ENCODE results near the gene TAAR6. TPM values are rescaled to one million over a fixed set of nuclear protein-coding genes. Genes with fewer than 3 reads are reported as not detected.
"Not testable (repeated sequence)": the region's sequence is repeated elsewhere in the genome, so short reads cannot be mapped to it uniquely, and the experiment has no call there.

TAAR6 gene
- total and polyA plus RNA-seq, 8 donors = not detected

DNA sequence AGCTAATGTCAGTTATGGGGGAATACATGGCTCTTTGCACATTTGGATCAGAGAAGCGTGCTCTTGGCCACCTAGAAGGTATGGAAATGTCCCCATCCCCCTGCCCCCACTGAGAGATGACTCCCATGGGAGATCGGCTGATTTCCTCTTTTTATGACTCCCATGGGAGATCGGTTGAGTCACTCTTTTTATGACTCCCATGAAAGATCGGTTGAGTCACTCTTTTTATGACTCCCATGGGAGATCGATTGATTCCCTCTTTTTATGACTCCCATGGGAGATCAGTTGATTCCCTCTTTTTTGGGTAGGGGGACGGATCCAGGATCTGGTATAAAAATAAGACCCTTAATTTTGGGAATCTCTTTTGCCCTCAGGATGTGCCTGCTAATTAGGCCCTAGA is 42.3 kb upstream of the TAAR6 start:
- WGBS, 2 donors = 73 to 76% methylated on average over 6 of the region's 6 CpGs
- DNase-seq (no peak), FAIRE-seq (no peak), ATAC-seq (no peak)
- Histone ChIP-seq H3K4me1 (no peaks in the 10 kb centered on the region), H3K27ac (no peak overlapping the region), H3K9me3 (no peaks in the 10 kb centered on the region), H3K27me3 (peaks cover 0 to 7% (median 0%) of the 10 kb centered on the region in 4 donors), H3K36me3 (no peaks in the 10 kb centered on the region), H3K4me3 (no peak overlapping the region)
- no peak for TF ChIP-seq CTCF (IDR thresholded peaks at IDR 0.05)
- intact Hi-C loops (cut with DNase I) = no loop called here

DNA sequence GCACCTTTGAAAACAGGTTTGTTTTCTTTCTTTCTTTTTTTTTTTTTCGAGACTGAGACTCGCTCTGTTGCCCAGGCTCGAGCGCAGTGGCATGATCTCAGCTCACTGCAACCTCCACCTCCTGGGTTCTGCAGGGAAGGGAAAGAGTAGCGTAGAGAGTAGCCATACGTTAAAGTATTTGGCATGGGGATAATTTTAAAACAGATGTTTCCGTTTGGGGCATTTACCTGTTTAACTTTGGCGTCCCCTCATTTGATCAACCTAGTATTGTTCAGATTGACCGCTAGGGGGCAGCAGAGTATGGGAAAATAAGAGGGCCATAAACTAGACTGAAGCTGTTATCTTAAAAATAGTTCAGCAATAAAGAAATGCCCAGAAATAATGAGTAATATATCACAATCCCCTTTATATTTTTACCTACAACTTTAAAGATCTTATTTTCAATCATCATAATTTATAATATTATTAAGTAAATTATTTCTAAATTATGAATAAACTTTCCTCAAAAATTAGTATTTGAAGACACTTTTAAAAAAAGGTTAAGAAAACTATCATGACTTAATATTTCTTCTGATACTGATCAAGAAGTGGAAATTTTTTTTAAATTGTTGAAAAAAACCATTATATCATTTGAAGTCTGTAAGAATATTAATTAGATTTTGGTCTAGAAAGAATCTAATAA is 39.7 kb upstream of the TAAR6 start:
- 3 to 4% methylated on average over 9 of the region's 9 CpGs for WGBS, 2 donors
- Histone ChIP-seq H3K36me3 (no peaks in the 10 kb centered on the region), H3K4me1 (no peaks in the 10 kb centered on the region), H3K9me3 (no peaks in the 10 kb centered on the region), H3K4me3 (peak overlapping the region in 1 of 4 donors; percentile 24), H3K27ac (no peak overlapping the region), H3K27me3 (peaks cover 0 to 7% (median 0%) of the 10 kb centered on the region in 4 donors)
- ATAC-seq (peak; percentile 85 to 94 (median 92)), DNase-seq (peak in 4 of 6 donors; percentile 45 to 68 (median 56)), FAIRE-seq (peak; percentile 92)
- intact Hi-C loops (cut with DNase I) = loop anchor here in 1 of 3 donors (10.0 kb wide), 1 partner anchor 244 kb away; no protein-coding TSS in a partner anchor
- TF ChIP-seq CTCF (IDR thresholded peaks at IDR 0.05) = peak; percentile 80 to 89 (median 84)

GRCh38 chr6:132534546-132534945 is 35.6 kb upstream of the TAAR6 start:
- WGBS, 2 donors = 77 to 81% methylated on average over 2 of the region's 2 CpGs
- intact Hi-C loops (cut with DNase I) = loop anchor here in 1 of 3 donors (10.0 kb wide), 1 partner anchor 240 kb away; no protein-coding TSS in a partner anchor
- H3K36me3 ChIP-seq, ATAC-seq, H3K27me3 ChIP-seq, H3K4me1 ChIP-seq, H3K4me3 ChIP-seq, DNase-seq, FAIRE-seq, H3K27ac ChIP-seq, H3K9me3 ChIP-seq: not testable (repeated sequence)

- TF ChIP-seq CTCF (IDR thresholded peaks at IDR 0.05) = no peak
- DNase-seq (no peak), FAIRE-seq (no peak), ATAC-seq (no peak)
- no peaks in the 10 kb centered on the region for H3K9me3 ChIP-seq
- no peaks in the 10 kb centered on the region for H3K4me1 ChIP-seq
- no peak overlapping the region for H3K27ac ChIP-seq
- H3K4me3 ChIP-seq = no peak overlapping the region
- H3K27me3 ChIP-seq = peaks cover 0 to 3% (median 0%) of the 10 kb centered on the region in 4 donors
- H3K36me3 ChIP-seq = no peaks in the 10 kb centered on the region
- intact Hi-C loops (cut with DNase I) = loop anchor here in 1 of 3 donors (10.0 kb wide), 1 partner anchor 238 kb away; no protein-coding TSS in a partner anchor
- WGBS, 2 donors = 66 to 78% methylated on average over 3 of the region's 3 CpGs
These were observed 33.0 kb upstream of the TAAR6 start for GRCh38 chr6:132537145-132537544.

GRCh38 chr6:132537977-132538376 is 32.1 kb upstream of the TAAR6 start, which contains the start of gene TAAR9:
Gene TAAR9 (plus strand): TSS chr6:132538277. CDS start chr6:132538290, 13 bp downstream.
- intact Hi-C loops (cut with DNase I) = loop anchor here in 1 of 3 donors (10.0 kb wide), 1 partner anchor 237 kb away; no protein-coding TSS in a partner anchor
- no peak within 1 kb of the TSS for H3K4me3 ChIP-seq
- no peaks in the 10 kb centered on the region for H3K9me3 ChIP-seq
- FAIRE-seq (no peak), ATAC-seq (no peak), DNase-seq (no peak)
- peaks cover 0 to 4% (median 2%) of the 10 kb centered on the region in 4 donors for H3K27me3 ChIP-seq
- WGBS, 2 donors = 67 to 77% methylated on average over 4 of the region's 4 CpGs
- H3K27ac ChIP-seq = no peak within 1 kb of the TSS
- H3K4me1 ChIP-seq = no peaks in the 10 kb centered on the region
- no peak for TF ChIP-seq CTCF (IDR thresholded peaks at IDR 0.05)
- H3K36me3 ChIP-seq = no peaks in the 10 kb centered on the region
